ENCODE data around the gene SRPK2.

Gene SRPK2

GRCh38 chr7:105067691-105068090 lies 321.0 kb downstream of the SRPK2 start:
- DNase-seq = no peak
